Astrocyte of the spinal cord (primary cell): ENCODE data around the gene THBS2.
"Not testable (repeated sequence)": the region's sequence is repeated elsewhere in the genome, so short reads cannot be mapped to it uniquely, and the experiment has no call there.

Experiments
- DNase-seq: peaks from one replicate; pipeline ENCODE4 v3.0.0; 2011; ENCODE audit warnings: low read depth, low spot score
- H3K4me3 ChIP-seq: 2 replicates; pipeline ENCODE4 v1.5.1; 2011; ENCODE audit warnings: low read depth, mild to moderate bottlenecking, low read length, moderate library complexity
- in situ Hi-C: cut with HindIII; loops from 2 replicates; pipeline ENCODE4 v1.10.0; 2017; ENCODE audit warnings: low sequenced_read_pairs
- TF ChIP-seq, protein P1 (sequence below): IDR thresholded peaks from 2 replicates; pipeline ENCODE4 v1.5.1; 2012; ENCODE audit warnings: low read depth, mild to moderate bottlenecking, low read length, inconsistent platforms

The THBS2 gene

DNA sequence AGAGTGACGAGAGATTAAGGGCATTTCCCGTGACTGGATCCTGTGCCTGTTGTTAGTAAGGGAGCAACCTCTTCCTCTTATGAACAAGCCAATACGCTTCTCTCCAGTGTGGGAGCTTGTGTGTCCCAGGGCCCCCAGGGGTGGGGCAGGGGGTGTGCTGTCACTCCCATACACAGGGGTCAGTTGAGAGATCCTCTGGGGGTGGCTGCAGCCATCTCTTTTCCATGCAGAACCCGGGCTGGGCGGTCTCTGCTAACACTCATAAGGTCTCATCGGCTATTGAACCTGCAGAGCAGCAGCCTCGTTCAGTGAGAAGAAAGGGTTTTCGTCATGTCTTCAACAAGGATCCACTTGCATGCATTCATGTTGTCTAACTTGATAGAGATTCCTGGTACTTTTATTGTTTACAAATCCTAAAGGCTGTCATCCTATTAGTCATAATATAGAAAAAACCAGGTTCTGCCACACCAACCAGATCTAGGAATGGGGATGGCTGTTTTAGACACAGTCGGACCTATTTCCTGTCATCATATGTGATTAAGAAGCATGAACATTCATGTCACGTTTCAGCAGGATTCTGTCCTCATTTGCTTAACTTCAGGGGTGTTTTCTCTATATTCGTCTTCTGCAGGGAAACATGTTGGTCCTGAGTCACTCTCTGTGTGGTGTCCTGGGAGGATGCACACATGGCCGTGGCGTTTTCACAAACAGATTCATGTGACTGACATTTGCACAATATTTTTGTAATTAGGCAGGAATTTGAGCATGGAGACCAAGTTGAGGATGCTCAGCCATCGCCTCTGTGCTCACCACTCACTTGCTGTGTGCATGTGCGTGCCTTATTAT lies 13.3 kb upstream of the THBS2 start:
- in situ Hi-C loops = no loop called here
- TF ChIP-seq, protein P1, sequence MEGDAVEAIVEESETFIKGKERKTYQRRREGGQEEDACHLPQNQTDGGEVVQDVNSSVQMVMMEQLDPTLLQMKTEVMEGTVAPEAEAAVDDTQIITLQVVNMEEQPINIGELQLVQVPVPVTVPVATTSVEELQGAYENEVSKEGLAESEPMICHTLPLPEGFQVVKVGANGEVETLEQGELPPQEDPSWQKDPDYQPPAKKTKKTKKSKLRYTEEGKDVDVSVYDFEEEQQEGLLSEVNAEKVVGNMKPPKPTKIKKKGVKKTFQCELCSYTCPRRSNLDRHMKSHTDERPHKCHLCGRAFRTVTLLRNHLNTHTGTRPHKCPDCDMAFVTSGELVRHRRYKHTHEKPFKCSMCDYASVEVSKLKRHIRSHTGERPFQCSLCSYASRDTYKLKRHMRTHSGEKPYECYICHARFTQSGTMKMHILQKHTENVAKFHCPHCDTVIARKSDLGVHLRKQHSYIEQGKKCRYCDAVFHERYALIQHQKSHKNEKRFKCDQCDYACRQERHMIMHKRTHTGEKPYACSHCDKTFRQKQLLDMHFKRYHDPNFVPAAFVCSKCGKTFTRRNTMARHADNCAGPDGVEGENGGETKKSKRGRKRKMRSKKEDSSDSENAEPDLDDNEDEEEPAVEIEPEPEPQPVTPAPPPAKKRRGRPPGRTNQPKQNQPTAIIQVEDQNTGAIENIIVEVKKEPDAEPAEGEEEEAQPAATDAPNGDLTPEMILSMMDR = no peak
- no peak overlapping the region for H3K4me3 ChIP-seq
- no peak for DNase-seq

DNA sequence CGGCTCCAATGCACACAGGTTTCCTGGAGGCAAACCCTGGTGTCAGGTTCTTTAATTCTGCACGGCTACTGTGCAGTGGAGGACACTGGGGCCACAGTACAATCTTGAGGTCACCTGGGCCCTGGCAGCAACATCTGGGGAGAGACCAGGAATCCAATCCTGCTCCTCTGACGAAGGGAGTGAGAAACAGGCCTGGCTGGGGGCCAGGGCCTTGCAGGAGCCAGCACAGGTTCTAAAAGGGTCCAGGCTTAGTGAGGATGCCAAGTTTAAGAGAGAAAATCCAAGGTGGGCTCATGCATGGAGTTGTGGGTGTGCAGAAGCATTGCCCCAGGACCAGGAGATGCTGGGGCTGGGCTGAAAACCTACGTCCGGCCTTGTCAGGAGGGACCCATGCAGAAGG lies 12.6 kb upstream of the THBS2 start:
- no peak for DNase-seq
- in situ Hi-C loops = no loop called here
- TF ChIP-seq, protein P1 = no peak
- H3K4me3 ChIP-seq = no peak overlapping the region

DNA sequence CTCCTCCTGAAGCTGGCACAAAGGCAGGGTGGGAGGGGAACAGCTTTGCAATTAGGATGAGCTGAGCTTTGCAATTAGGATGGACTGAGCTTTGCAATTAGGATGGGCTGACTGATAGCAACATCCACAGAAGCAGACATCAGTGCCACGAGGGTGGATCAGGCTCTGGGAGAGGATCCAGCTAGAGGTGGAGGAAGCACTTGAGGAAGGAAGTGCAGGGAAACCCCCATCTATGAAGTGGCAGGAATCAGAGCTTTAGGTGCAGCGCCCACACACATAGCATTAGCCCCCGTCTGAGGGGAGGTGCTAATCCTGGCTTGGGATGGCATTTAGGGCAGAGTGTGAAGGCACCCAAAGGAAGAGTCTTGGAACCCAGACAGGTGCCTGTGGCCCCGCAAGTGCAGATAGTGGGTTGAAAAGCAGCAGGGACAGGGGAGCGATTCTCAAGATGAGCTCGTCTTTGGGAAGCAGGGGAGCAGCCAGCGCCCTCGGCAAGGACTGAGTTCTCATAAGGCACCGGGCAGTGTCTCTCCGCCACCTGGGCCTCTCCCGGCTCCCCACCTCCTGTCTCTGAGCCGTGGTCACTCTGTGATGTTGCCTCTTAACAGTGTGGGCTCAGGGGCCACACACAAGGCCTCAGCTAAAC lies 12.0 kb upstream of the THBS2 start:
- in situ Hi-C loops = no loop called here
- DNase-seq = no peak
- no peak overlapping the region for H3K4me3 ChIP-seq
- TF ChIP-seq, protein P1 = no peak

DNA sequence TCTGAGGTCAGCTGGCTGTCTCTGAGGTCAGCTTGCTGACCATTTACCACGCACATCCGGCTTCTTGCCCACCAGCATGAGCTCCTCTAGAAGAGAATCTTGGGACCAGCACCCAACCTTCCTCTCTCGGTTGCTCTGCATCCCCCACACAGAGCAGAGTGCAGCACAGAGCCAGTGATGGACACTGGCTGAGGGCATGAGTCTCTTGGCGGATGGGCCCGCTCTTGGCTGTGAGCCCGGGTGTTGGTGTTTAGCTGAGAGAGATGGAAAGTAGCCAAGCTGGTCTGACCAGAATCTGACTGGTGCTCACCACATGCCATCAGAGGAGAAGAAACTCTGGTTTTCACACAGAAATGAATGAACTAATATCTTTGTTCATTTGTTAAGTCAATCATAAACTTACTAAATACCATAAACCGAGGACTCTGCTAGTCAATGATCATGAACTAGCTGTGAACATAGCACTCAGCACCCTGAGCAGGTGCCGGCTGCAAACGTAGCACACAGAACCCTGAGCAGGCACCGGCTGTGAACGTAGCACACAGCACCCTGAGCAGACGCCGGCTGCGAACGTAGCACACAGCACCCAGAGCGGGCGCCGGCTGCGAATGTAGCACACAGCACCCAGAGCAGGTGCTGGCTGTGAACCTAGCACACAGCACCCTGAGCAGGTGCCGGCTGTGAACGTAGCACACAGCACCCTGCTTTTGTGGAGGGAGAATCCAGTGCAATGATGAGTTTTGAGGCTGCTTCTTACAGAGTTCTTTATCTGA lies 10.4 kb upstream of the THBS2 start:
- TF ChIP-seq, protein P1 = no peak
- in situ Hi-C loops = no loop called here
- H3K4me3 ChIP-seq = no peak overlapping the region
- peak; percentile 55 for DNase-seq

DNA sequence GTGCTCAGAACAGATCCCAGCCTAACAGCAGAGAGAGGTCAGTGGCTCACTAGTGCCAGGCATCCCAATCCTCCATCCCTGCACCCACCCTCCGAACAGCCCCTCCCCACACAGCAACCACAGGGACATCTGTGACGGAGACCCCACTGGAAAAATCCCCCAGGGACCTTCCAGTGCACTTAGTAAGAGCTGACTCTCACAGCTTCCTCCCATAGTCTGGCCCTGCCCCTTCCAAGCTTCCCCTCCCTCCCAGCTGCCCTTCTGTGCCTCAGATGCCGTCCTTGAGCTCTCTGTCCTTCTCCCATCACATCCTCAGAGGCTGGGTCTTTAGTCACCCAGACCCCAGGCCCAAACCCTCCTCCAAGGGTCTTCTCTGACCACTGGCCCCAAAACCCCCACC lies 9.7 kb upstream of the THBS2 start:
- no peak for DNase-seq
- no peak overlapping the region for H3K4me3 ChIP-seq
- in situ Hi-C loops = no loop called here
- TF ChIP-seq, protein P1 = no peak

DNA sequence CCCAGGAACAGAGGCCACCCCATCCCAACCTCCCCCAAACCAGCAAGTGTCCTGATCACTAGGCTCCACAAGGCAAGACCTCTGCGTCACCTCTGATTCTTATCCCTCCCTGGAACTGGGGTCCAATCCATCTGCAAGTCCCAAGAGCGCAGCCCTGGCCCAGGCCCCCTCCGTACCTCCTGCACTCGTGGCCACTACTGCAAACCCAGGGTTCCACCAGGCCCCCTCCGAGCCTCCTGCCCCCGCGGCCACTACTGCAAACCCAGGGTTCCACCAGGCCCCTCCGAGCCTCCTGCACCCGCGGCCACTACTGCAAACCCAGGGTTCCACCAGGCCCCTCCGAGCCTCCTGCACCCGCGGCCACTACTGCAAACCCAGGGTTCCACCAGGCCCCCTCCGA lies 9.0 kb upstream of the THBS2 start:
- DNase-seq, in situ Hi-C loops, H3K4me3 ChIP-seq: not testable (repeated sequence)

DNA sequence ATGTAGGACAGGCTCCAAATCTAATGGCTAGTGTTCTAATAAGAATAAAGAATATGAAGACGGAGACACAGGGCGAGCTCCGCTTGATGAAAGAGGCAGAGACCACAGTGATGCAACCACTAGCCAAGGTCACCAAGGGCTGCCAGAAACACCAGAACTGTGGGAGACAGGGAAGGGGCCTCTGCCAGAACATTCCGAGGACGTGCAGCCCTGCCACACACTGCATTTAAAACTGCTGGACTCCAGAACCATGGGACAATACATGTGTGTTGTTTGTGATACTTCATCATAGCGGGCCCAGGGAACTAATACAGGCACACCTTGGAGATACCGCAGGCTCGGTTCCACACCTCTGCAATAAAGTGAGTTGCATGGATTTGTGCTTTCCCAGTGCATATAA lies 2.9 kb upstream of the THBS2 start:
- no peak overlapping the region for H3K4me3 ChIP-seq
- TF ChIP-seq, protein P1 = no peak
- no peak for DNase-seq
- in situ Hi-C loops = no loop called here
